Activated CD4-positive, alpha-beta T cell treated with anti-CD3 and anti-CD28 coated beads, Interleukin-2, amount 50 U/mL, for 24 hours (primary cell): ENCODE results near the gene ZNF93.
"Not testable (repeated sequence)": the region's sequence is repeated elsewhere in the genome, so short reads cannot be mapped to it uniquely, and the experiment has no call there.

Experiments
- DNase-seq, 2 donors: peaks; one replicate each; pipeline ENCODE4 v3.0.0-alpha.2; 2020; ENCODE audit warnings: low read depth in 1 of 2, low spot score in 1 of 2

Gene ZNF93

GRCh38 chr19:19937403-19937802 is 36.7 kb downstream of the ZNF93 start:
- DNase-seq: no peak

- DNase-seq: no peak
Measured at GRCh38 chr19:19938449-19938848, 37.7 kb downstream of the ZNF93 start.

- no peak for DNase-seq
Measured at GRCh38 chr19:19943848-19944582, 43.3 kb downstream of the ZNF93 start.

GRCh38 chr19:19944583-19944880 is 43.8 kb downstream of the ZNF93 start:
- DNase-seq: no peak

GRCh38 chr19:19946226-19946625 is 45.5 kb downstream of the ZNF93 start:
- no peak for DNase-seq

GRCh38 chr19:19948800-19949199 is 48.1 kb downstream of the ZNF93 start:
- DNase-seq: no peak

- DNase-seq: no peak
Measured at GRCh38 chr19:19955208-19955607, 54.5 kb downstream of the ZNF93 start.

- DNase-seq: no peak
Measured at GRCh38 chr19:19956434-19957075, 55.8 kb downstream of the ZNF93 start.

- DNase-seq: not testable (repeated sequence)
Measured at GRCh38 chr19:19957766-19958165, 57.0 kb downstream of the ZNF93 start.

GRCh38 chr19:19959151-19959799 is 58.5 kb downstream of the ZNF93 start:
- peak; percentile 39 to 41 for DNase-seq

GRCh38 chr19:19964416-19964815 is 63.7 kb downstream of the ZNF93 start:
- DNase-seq: no peak

GRCh38 chr19:19966126-19966525 is 65.4 kb downstream of the ZNF93 start:
- not testable (repeated sequence) for DNase-seq

GRCh38 chr19:19966862-19967261 is 66.1 kb downstream of the ZNF93 start:
- DNase-seq: no peak
